HCT116 (cell line): ENCODE measurements around the gene KRT38. TPM values are rescaled to one million over a fixed set of nuclear protein-coding genes. Genes with fewer than 3 reads are reported as not detected.

Source experiments
- ATAC-seq: fragments of 200-7000 bp; cut with Tn5 transposase; 2 replicates; pipeline ENCODE4 v1.9.1; 2020; ENCODE audit warnings: mild to moderate bottlenecking, moderate library complexity
- BruUV-seq: library from RNA; stranded (reverse); fragments of 400-500 nt; replicated peaks from 2 replicates; lab custom pipeline; 2021; lab: Mats Ljungman, UMichigan
- CTCF ChIA-PET: fragments of 300-600 bp; sonication (Branson Sonifier 250); formaldehyde crosslinking; loops from one replicate; lab custom pipeline; 2021; ENCODE audit warnings: antibody characterized with exemption; lab: Charles Lee
- POLR2A ChIA-PET: fragments of 300-600, 350-600 bp; sonication (Branson Sonifier 250); formaldehyde crosslinking; loops from one replicate; lab custom pipeline; 2021; ENCODE audit warnings: antibody characterized with exemption; lab: Charles Lee
- RAD21 ChIA-PET, 2 experiments: fragments of 300-600 bp; sonication (Branson Sonifier 250); formaldehyde crosslinking; loops; one replicate each; lab custom pipeline; 2023; ENCODE audit warnings: low total read pairs in 2 of 2; ENCODE audit not compliant: uncharacterized antibody in 2 of 2, unreplicated experiment in 2 of 2, low non-redundant PET in 1 of 2; lab: Charles Lee
- DNase-seq: peaks from one replicate; pipeline ENCODE4 v3.0.0-alpha.2; 2010; ENCODE audit warnings: low read depth, low spot score
- H2AFZ ChIP-seq: fragments of 200-600 bp; shearing (Covaris generic), sonication (generic); 2 replicates; pipeline ENCODE4 v1.6.1; 2017; ENCODE audit warnings: low read depth, mixed run types, mixed read lengths, antibody characterized with exemption, low read length; ENCODE audit not compliant: poor library complexity, severe bottlenecking
- H3K27ac ChIP-seq: 2 replicates; pipeline ENCODE4 v1.5.1; 2012; ENCODE audit warnings: low read depth, low read length
- H3K27me3 ChIP-seq: fragments of 200-600 bp; sonication (generic); 2 replicates; pipeline ENCODE4 v1.6.1; 2016; ENCODE audit warnings: mixed run types, low read length, mixed read lengths; ENCODE audit not compliant: insufficient read depth
- H3K36me3 ChIP-seq, 2 experiments: fragments of 200-500 bp in 1 of 2; fragments of 200-600 bp in 1 of 2; sonication (Bioruptor generic) in 1 of 2; sonication (generic) in 1 of 2; 2 replicates each; pipeline versions ENCODE4 v1.5.1 to v1.6.1; 2014 to 2016; ENCODE audit warnings: low read length in 2 of 2, inconsistent platforms in 1 of 2, mixed read lengths in 1 of 2, mixed run types in 1 of 2; ENCODE audit not compliant: insufficient read depth in 2 of 2, control insufficient read depth in 1 of 2
- H3K4me1 ChIP-seq, 2 experiments: fragments of 200-600 bp in 1 of 2; sonication (generic) in 1 of 2; 2 replicates each; pipeline versions ENCODE4 v1.5.1 to v1.6.1; 2012 to 2017; ENCODE audit warnings: low read length in 2 of 2, inconsistent platforms in 1 of 2, mild to moderate bottlenecking in 1 of 2, mixed read lengths in 1 of 2, mixed run types in 1 of 2, moderate library complexity in 1 of 2; ENCODE audit not compliant: insufficient read depth in 2 of 2, control insufficient read depth in 1 of 2
- H3K4me2 ChIP-seq: fragments of 200-600 bp; sonication (generic); 2 replicates; pipeline ENCODE4 v1.6.1; 2017; ENCODE audit warnings: mixed run types, low read length, mixed read lengths
- H3K4me3 ChIP-seq, 2 experiments: fragments of 200-600 bp in 1 of 2; sonication (generic) in 1 of 2; replicated peaks in 1 of 2; 2 replicates each; pipeline ENCODE4 v1.5.1; 2011 to 2016; ENCODE audit warnings: low read length in 2 of 2, control low read depth in 1 of 2, low read depth in 1 of 2, mild to moderate bottlenecking in 1 of 2, mixed read lengths in 1 of 2, mixed run types in 1 of 2
- H3K79me2 ChIP-seq: fragments of 200-600 bp; sonication (generic); 2 replicates; pipeline ENCODE4 v1.6.1; 2017; ENCODE audit warnings: mild to moderate bottlenecking, mixed run types, low read length, moderate library complexity, mixed read lengths; ENCODE audit not compliant: insufficient read depth
- H3K9ac ChIP-seq: fragments of 200-600 bp; sonication (generic); 2 replicates; pipeline ENCODE4 v1.6.1; 2016; ENCODE audit warnings: low read length, mixed read lengths
- H3K9me2 ChIP-seq: fragments of 200-600 bp; sonication (generic), shearing (Covaris generic); 2 replicates; pipeline ENCODE4 v1.6.1; 2017; ENCODE audit warnings: mixed run types, mild to moderate bottlenecking, moderate library complexity; ENCODE audit not compliant: insufficient read depth
- H3K9me3 ChIP-seq, 2 experiments: fragments of 200-500 bp in 1 of 2; fragments of 200-600 bp in 1 of 2; sonication (Bioruptor generic) in 1 of 2; sonication (generic) in 1 of 2; 2 replicates each; pipeline ENCODE4 v1.6.1; 2014 to 2017; ENCODE audit warnings: low read length in 2 of 2, mixed read lengths in 2 of 2, inconsistent platforms in 1 of 2, low read depth in 1 of 2, mild to moderate bottlenecking in 1 of 2, mixed run types in 1 of 2, moderate library complexity in 1 of 2; ENCODE audit not compliant: control insufficient read depth in 1 of 2, insufficient read depth in 1 of 2
- H4K20me1 ChIP-seq: fragments of 200-600 bp; sonication (generic), shearing (Covaris generic); 2 replicates; pipeline ENCODE4 v1.6.1; 2017; ENCODE audit warnings: mixed run types, mild to moderate bottlenecking, moderate library complexity; ENCODE audit not compliant: insufficient read depth
- ATF3 ChIP-seq: IDR thresholded peaks from 2 replicates; pipeline ENCODE4 v1.6.1; 2012
- CBX3 ChIP-seq: IDR thresholded peaks from 2 replicates; pipeline ENCODE4 v1.6.1; 2012; ENCODE audit warnings: low read depth
- CEBPB ChIP-seq: IDR thresholded peaks from 2 replicates; pipeline ENCODE4 v1.6.1; 2012; ENCODE audit warnings: low read depth
- EGR1 ChIP-seq: IDR thresholded peaks from 2 replicates; pipeline ENCODE4 v1.6.1; 2012; ENCODE audit warnings: low read depth
- ELF1 ChIP-seq: IDR thresholded peaks from 2 replicates; pipeline ENCODE4 v1.6.1; 2012; ENCODE audit warnings: low read depth, borderline replicate concordance
- EZH2 ChIP-seq: fragments of 200-600 bp; sonication (generic); IDR thresholded peaks from 2 replicates; pipeline ENCODE4 v1.6.1; 2017; ENCODE audit warnings: antibody characterized with exemption, mixed run types
- EZH2phosphoT487 ChIP-seq: fragments of 200-600 bp; IDR thresholded peaks from 2 replicates; pipeline ENCODE4 v1.6.1; 2018; ENCODE audit warnings: antibody characterized with exemption, borderline replicate concordance
- FOSL1 ChIP-seq: IDR thresholded peaks from 2 replicates; pipeline ENCODE4 v1.6.1; 2012; ENCODE audit warnings: low read depth
- JUND ChIP-seq: IDR thresholded peaks from 2 replicates; pipeline ENCODE4 v1.6.1; 2012
- MAX ChIP-seq: IDR thresholded peaks from 2 replicates; pipeline ENCODE4 v1.6.1; 2012
- POLR2AphosphoS5 ChIP-seq: IDR thresholded peaks from 2 replicates; pipeline ENCODE4 v1.6.1; 2011; ENCODE audit warnings: mild to moderate bottlenecking, low read depth, low read length, moderate library complexity
- RAD21 ChIP-seq: IDR thresholded peaks from 2 replicates; pipeline ENCODE4 v1.6.1; 2012; ENCODE audit warnings: low read depth, mild to moderate bottlenecking
- REST ChIP-seq: IDR thresholded peaks from 2 replicates; pipeline ENCODE4 v1.6.1; 2012; ENCODE audit warnings: low read depth
- SIN3A ChIP-seq: IDR thresholded peaks from 2 replicates; pipeline ENCODE4 v1.6.1; 2012; ENCODE audit warnings: low read depth
- SP1 ChIP-seq: IDR thresholded peaks from 2 replicates; pipeline ENCODE4 v1.6.1; 2012; ENCODE audit warnings: low read depth
- TCF7L2 ChIP-seq: IDR thresholded peaks from 2 replicates; pipeline ENCODE4 v1.7.0; 2011; ENCODE audit warnings: borderline replicate concordance, inconsistent platforms; ENCODE audit not compliant: insufficient read depth, insufficient read length; ENCODE audit errors: extremely low read depth
- YY1 ChIP-seq: IDR thresholded peaks from 2 replicates; pipeline ENCODE4 v1.6.1; 2011; ENCODE audit warnings: low read length, low read depth, moderate library complexity, mild to moderate bottlenecking; ENCODE audit not compliant: insufficient replicate concordance; ENCODE audit errors: extremely low read depth
- ZFX ChIP-seq: fragments of 450-650 bp; IDR thresholded peaks from 2 replicates; pipeline ENCODE4 v1.6.1; 2017
- ZNF274 ChIP-seq: fragments of 200-500 bp; sonication (Bioruptor generic); IDR thresholded peaks from 2 replicates; pipeline ENCODE4 v1.6.1; 2014; ENCODE audit warnings: mild to moderate bottlenecking, low read depth, low read length, inconsistent platforms
- intact Hi-C: fragments of 100-400 bp; cut with micrococcal nuclease; formaldehyde crosslinking; loops from 2 replicates; pipeline ENCODE4 v1.10.0; 2022
- total RNA-seq: library from RNA; stranded (reverse); gene quantifications from one replicate; pipeline ENCODE4 v1.2.1, GENCODE V29; 2021; ENCODE audit not compliant: unreplicated experiment
- TF ChIP-seq, protein P1 (sequence below): IDR thresholded peaks from 2 replicates; pipeline ENCODE4 v1.6.1; 2011; ENCODE audit warnings: mild to moderate bottlenecking, low read length, moderate library complexity; ENCODE audit not compliant: insufficient replicate concordance; ENCODE audit errors: extremely low read depth

Gene KRT38
- total RNA-seq, 1 experiment from 2014 or later = not detected

- TF ChIP-seq POLR2AphosphoS5 (no peak), CBX3 (no peak), ZFX (no peak)
- TF ChIP-seq, all 23 proteins: peak for 0
These were observed 45.5 kb upstream of the KRT38 start (continued) for GRCh38 chr17:41486316-41486715.

- intact Hi-C loops = no loop called here
- DNase-seq (no peak), ATAC-seq (no peak)
- no peak overlapping the region for H2AFZ ChIP-seq
- ChIA-PET POLR2A (no interaction called here), CTCF (no interaction called here), RAD21 (no interaction called here)
- no peak overlapping the region for H3K27ac ChIP-seq
- no peak overlapping the region for H3K4me3 ChIP-seq
- no peaks in the 10 kb centered on the region for H3K36me3 ChIP-seq
- no peak overlapping the region for H3K4me2 ChIP-seq
- H3K79me2 ChIP-seq = no peaks in the 10 kb centered on the region
- H3K4me1 ChIP-seq = peaks cover 0 to 3% of the 10 kb centered on the region in 2 experiments; a peak in 2 of 4 replicates
- no peaks in the 10 kb centered on the region for H3K9me3 ChIP-seq
- TF ChIP-seq RAD21 (no peak), REST (no peak), MAX (no peak), EZH2phosphoT487 (no peak), ZNF274 (no peak), TCF7L2 (no peak), CEBPB (no peak), ELF1 (no peak), EGR1 (no peak), EZH2 (no peak), FOSL1 (no peak), JUND (no peak), YY1 (no peak), SIN3A (no peak), CBX3 (no peak), SP1 (no peak), ZFX (no peak), ATF3 (no peak)
- TF ChIP-seq, protein P1, sequence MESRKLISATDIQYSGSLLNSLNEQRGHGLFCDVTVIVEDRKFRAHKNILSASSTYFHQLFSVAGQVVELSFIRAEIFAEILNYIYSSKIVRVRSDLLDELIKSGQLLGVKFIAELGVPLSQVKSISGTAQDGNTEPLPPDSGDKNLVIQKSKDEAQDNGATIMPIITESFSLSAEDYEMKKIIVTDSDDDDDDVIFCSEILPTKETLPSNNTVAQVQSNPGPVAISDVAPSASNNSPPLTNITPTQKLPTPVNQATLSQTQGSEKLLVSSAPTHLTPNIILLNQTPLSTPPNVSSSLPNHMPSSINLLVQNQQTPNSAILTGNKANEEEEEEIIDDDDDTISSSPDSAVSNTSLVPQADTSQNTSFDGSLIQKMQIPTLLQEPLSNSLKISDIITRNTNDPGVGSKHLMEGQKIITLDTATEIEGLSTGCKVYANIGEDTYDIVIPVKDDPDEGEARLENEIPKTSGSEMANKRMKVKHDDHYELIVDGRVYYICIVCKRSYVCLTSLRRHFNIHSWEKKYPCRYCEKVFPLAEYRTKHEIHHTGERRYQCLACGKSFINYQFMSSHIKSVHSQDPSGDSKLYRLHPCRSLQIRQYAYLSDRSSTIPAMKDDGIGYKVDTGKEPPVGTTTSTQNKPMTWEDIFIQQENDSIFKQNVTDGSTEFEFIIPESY = no peak
- H4K20me1 ChIP-seq = no peaks in the 10 kb centered on the region
- no peaks in the 10 kb centered on the region for H3K27me3 ChIP-seq
- H3K9me2 ChIP-seq = no peaks in the 10 kb centered on the region
- BruUV-seq = no TSS peak
- no peak overlapping the region for H3K9ac ChIP-seq
These were observed 44.4 kb upstream of the KRT38 start for GRCh38 chr17:41484920-41485904.
